ENCODE data around the gene GSTA4.
"Not testable (repeated sequence)": the region's sequence is repeated elsewhere in the genome, so short reads cannot be mapped to it uniquely, and the experiment has no call there.

The GSTA4 gene

DNA sequence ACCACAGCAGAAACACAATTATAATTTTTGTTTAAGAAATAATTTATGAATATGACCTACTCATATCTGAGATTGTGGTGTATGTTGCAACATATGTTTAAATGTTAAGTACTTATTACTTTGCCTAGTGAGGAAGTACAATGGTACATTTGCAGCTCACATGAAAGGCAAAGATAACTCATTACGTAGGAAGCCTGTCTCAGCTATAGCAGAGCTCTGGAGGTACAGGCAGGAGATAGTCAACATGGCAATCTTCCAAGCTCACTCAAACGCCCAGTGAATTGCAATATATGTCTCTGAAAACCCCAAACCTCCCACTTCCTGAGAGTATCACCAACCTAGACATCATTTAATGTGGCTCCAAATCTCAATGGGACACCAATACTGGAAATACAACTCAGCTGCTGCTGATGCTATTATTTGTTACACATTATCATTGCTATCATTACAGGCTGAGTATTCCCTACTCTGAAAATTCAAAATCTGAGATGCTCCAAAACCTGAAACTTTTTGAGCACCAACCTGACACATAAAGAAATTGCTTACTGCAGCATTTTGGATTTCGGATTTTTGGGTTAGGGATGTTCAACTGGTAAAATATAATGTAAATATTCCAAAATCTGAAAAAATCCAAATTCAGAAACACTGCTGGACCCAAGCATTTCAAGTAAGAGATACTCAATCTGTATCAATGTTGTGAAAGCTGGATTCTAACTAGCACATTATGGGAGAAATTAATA, 25.1 kb upstream of the GSTA4 start:
- TF ChIP-seq PAX5 (IDR thresholded peaks at IDR 0.05; ENCODE audit: insufficient read depth, low read length, severe bottlenecking) (no peak), SPI1 (IDR thresholded peaks at IDR 0.05; ENCODE audit: low read depth, low read length) (no peak), TAF1 (IDR thresholded peaks at IDR 0.05; ENCODE audit: low read depth, low read length) (no peak), POLR2A (IDR thresholded peaks at IDR 0.05; ENCODE audit: low read depth, low read length) (no peak), POLR2AphosphoS5 (IDR thresholded peaks at IDR 0.05; ENCODE audit: low read depth, low read length) (no peak), POU2F2 (IDR thresholded peaks at IDR 0.05; ENCODE audit: low read depth, low read length) (no peak)
- DNase-seq (ENCODE audit: insufficient read length, low spot score): no peak
- no peak for FAIRE-seq

- no peak for FAIRE-seq
- DNase-seq (ENCODE audit: insufficient read length, low spot score): no peak
- TF ChIP-seq POLR2AphosphoS5 (IDR thresholded peaks at IDR 0.05; ENCODE audit: low read depth, low read length) (no peak), PAX5 (IDR thresholded peaks at IDR 0.05; ENCODE audit: insufficient read depth, low read length, severe bottlenecking) (no peak), POU2F2 (IDR thresholded peaks at IDR 0.05; ENCODE audit: low read depth, low read length) (no peak), TAF1 (IDR thresholded peaks at IDR 0.05; ENCODE audit: low read depth, low read length) (no peak)
Measured at GRCh38 chr6:53018446-53018845, 23.4 kb upstream of the GSTA4 start.

DNA sequence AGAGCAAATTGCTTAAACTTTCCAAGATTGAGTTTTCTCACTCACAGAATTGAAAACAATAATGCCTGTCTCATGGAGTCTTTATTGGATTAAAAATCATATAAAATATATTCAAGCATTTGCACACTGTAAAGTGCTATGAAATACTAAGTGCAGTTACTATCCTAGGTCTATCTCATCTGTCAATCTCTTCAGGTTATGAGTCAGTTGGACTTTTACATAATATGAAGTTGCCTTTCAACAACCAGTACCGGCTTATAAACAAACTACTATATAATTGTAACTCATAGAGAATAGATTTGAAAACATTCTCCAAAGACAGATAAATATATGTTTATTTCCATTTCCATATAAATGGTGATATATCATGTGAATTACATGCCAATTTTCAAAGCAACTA, 20.4 kb upstream of the GSTA4 start:
- DNase-seq (ENCODE audit: insufficient read length, low spot score) (no peak), FAIRE-seq (no peak)
- TF ChIP-seq POLR2A (IDR thresholded peaks at IDR 0.05; ENCODE audit: low read depth, low read length) (no peak), PAX5 (IDR thresholded peaks at IDR 0.05; ENCODE audit: insufficient read depth, low read length, severe bottlenecking) (no peak), TAF1 (IDR thresholded peaks at IDR 0.05; ENCODE audit: low read depth, low read length) (no peak)

DNA sequence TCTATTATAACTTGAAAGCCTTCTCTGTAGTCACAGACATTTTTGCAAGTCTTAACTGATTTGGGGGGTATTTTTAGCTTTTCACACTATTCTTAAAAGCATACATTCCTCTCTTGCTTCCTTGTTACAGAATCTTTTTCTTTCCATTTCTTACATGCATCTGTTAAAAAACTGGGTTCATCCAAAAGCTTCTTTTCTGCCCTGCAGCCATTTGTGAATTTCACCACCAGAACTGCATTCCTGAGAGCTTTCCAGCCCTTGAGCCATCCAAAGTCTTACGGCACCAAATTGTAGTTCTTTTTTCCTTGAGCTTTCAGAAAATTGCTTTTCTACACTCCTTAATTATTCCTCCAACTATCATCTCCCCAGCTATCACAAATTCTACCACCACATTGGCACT, 19.7 kb upstream of the GSTA4 start:
- no peak for TF ChIP-seq POU2F2 (IDR thresholded peaks at IDR 0.05; ENCODE audit: low read depth, low read length)
- no peak for TF ChIP-seq POLR2AphosphoS5 (IDR thresholded peaks at IDR 0.05; ENCODE audit: low read depth, low read length)
- TF ChIP-seq POLR2A (IDR thresholded peaks at IDR 0.05; ENCODE audit: low read depth, low read length): no peak
- TF ChIP-seq TAF1 (IDR thresholded peaks at IDR 0.05; ENCODE audit: low read depth, low read length): no peak
- no peak for TF ChIP-seq SPI1 (IDR thresholded peaks at IDR 0.05; ENCODE audit: low read depth, low read length)
- TF ChIP-seq PAX5 (IDR thresholded peaks at IDR 0.05; ENCODE audit: insufficient read depth, low read length, severe bottlenecking): no peak
- DNase-seq (ENCODE audit: insufficient read length, low spot score) (no peak), FAIRE-seq (no peak)

- TF ChIP-seq POLR2A (IDR thresholded peaks at IDR 0.05; ENCODE audit: low read depth, low read length) (no peak), POU2F2 (IDR thresholded peaks at IDR 0.05; ENCODE audit: low read depth, low read length) (no peak), POLR2AphosphoS5 (IDR thresholded peaks at IDR 0.05; ENCODE audit: low read depth, low read length) (no peak), TAF1 (IDR thresholded peaks at IDR 0.05; ENCODE audit: low read depth, low read length) (no peak)
- DNase-seq (ENCODE audit: insufficient read length, low spot score) (no peak), FAIRE-seq (no peak)
Measured at GRCh38 chr6:53014063-53014462, 19.0 kb upstream of the GSTA4 start.

GRCh38 chr6:53011979-53012378, 16.9 kb upstream of the GSTA4 start:
- no peak for TF ChIP-seq TAF1 (IDR thresholded peaks at IDR 0.05; ENCODE audit: low read depth, low read length)
- TF ChIP-seq POU2F2 (IDR thresholded peaks at IDR 0.05; ENCODE audit: low read depth, low read length): no peak
- no peak for TF ChIP-seq POLR2AphosphoS5 (IDR thresholded peaks at IDR 0.05; ENCODE audit: low read depth, low read length)
- no peak for TF ChIP-seq SPI1 (IDR thresholded peaks at IDR 0.05; ENCODE audit: low read depth, low read length)
- DNase-seq (ENCODE audit: insufficient read length, low spot score): no peak
- FAIRE-seq: no peak

DNA sequence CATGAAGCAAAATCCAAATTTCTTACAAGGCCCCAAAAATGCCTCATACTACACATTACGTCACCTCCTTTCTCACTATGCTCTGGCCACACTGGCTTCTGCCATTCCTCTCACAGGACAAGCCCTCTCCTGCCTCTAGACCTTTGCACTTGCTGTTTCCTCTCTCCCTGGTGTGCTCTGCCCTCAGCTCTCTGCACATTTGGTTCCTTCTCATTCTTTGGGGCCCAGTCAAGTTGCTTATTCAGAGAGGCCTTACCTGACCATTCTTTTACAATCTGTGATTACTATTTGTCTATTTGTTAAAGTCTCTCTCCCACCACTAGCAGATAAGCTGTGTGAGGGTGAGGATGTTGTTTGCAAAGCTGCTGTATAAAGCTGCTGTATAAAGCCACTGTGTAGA, 15.4 kb upstream of the GSTA4 start:
- no peak for TF ChIP-seq SPI1 (IDR thresholded peaks at IDR 0.05; ENCODE audit: low read depth, low read length)
- TF ChIP-seq POLR2A (IDR thresholded peaks at IDR 0.05; ENCODE audit: low read depth, low read length): no peak
- TF ChIP-seq TAF1 (IDR thresholded peaks at IDR 0.05; ENCODE audit: low read depth, low read length): no peak
- TF ChIP-seq POLR2AphosphoS5 (IDR thresholded peaks at IDR 0.05; ENCODE audit: low read depth, low read length): no peak
- TF ChIP-seq PAX5 (IDR thresholded peaks at IDR 0.05; ENCODE audit: insufficient read depth, low read length, severe bottlenecking): no peak
- TF ChIP-seq POU2F2 (IDR thresholded peaks at IDR 0.05; ENCODE audit: low read depth, low read length): no peak
- FAIRE-seq: no peak
- no peak for DNase-seq (ENCODE audit: insufficient read length, low spot score)

- FAIRE-seq (no peak), DNase-seq (ENCODE audit: insufficient read length, low spot score) (no peak)
- TF ChIP-seq POU2F2 (IDR thresholded peaks at IDR 0.05; ENCODE audit: low read depth, low read length): no peak
- no peak for TF ChIP-seq SPI1 (IDR thresholded peaks at IDR 0.05; ENCODE audit: low read depth, low read length)
- no peak for TF ChIP-seq POLR2A (IDR thresholded peaks at IDR 0.05; ENCODE audit: low read depth, low read length)
Measured at GRCh38 chr6:53009511-53009910, 14.4 kb upstream of the GSTA4 start.

GRCh38 chr6:53009056-53009455, 14.0 kb upstream of the GSTA4 start:
- no peak for DNase-seq (ENCODE audit: insufficient read length, low spot score)
- TF ChIP-seq POLR2A (IDR thresholded peaks at IDR 0.05; ENCODE audit: low read depth, low read length) (no peak), SPI1 (IDR thresholded peaks at IDR 0.05; ENCODE audit: low read depth, low read length) (no peak), POU2F2 (IDR thresholded peaks at IDR 0.05; ENCODE audit: low read depth, low read length) (no peak), PAX5 (IDR thresholded peaks at IDR 0.05; ENCODE audit: insufficient read depth, low read length, severe bottlenecking) (no peak), TAF1 (IDR thresholded peaks at IDR 0.05; ENCODE audit: low read depth, low read length) (no peak), POLR2AphosphoS5 (IDR thresholded peaks at IDR 0.05; ENCODE audit: low read depth, low read length) (no peak)
- FAIRE-seq: no peak

DNA sequence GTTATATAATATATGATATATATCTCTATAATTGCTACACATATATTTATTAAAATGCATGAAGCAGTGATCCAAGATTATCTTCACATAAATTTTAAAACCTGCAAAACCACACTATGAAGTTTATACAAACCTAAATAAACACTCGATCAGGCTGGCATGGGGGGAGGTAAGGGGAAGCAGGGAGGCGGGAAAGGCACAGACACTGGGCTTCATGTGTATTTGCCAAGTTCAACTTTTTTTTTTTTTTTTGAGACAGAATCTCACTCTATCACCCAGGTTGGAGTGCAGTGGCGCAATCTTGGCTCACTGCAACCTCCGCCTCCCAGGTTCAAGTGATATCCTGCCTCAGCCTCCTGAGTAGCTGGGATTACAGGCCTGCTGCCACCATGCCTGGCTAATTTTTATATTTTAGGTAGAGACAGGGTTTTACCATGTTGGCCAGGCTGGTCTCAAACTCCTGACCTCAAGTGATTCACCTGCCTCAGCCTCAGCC, 13.2 kb upstream of the GSTA4 start:
- DNase-seq (ENCODE audit: insufficient read length, low spot score); FAIRE-seq: not testable (repeated sequence)
